ENCODE measurements around the gene TRIM65. TPM values are rescaled to one million over a fixed set of nuclear protein-coding genes. Genes with fewer than 3 reads are reported as not detected.

TRIM65 gene
- total and polyA plus RNA-seq, 2 of the 13 experiments (the other 11 are each of a cell fraction or from before 2014, with no cell fraction given), result 10.3 to 22.4 TPM

- TF ChIP-seq PRDM10 (CRISPR knock-in tag; IDR thresholded peaks at IDR 0.05; ENCODE audit: low read depth) (peak; percentile 47; the same call in 1 of the 2 replicates), ZNF207 (IDR thresholded peaks at IDR 0.05; ENCODE audit: borderline replicate concordance) (no peak), THYN1 (CRISPR knock-in tag; IDR thresholded peaks at IDR 0.05; ENCODE audit: borderline replicate concordance, low read depth) (no peak), ZNF839 (CRISPR knock-in tag; IDR thresholded peaks at IDR 0.05; ENCODE audit: borderline replicate concordance) (peak; percentile 33; the same call in 1 of the 2 replicates), ZNF446 (CRISPR knock-in tag; IDR thresholded peaks at IDR 0.05) (peak; percentile 93), ZNF383 (CRISPR knock-in tag; IDR thresholded peaks at IDR 0.05; ENCODE audit: borderline replicate concordance) (peak; percentile 97; the same call in 1 of the 2 replicates), ZSCAN25 (CRISPR knock-in tag; IDR thresholded peaks at IDR 0.05) (peak; percentile 56; the same call in 1 of the 2 replicates), FOXA1 (IDR thresholded peaks at IDR 0.05) (no peak), FOXA1 (CRISPR knock-in tag; IDR thresholded peaks at IDR 0.05) (no peak), ZC3H13 (CRISPR knock-in tag; IDR thresholded peaks at IDR 0.05) (peak; percentile 97), MLLT10 (CRISPR knock-in tag; IDR thresholded peaks at IDR 0.05) (no peak), BRCA1 (CRISPR knock-in tag; IDR thresholded peaks at IDR 0.05) (peak; percentile 95), POLR2G (IDR thresholded peaks at IDR 0.05; ENCODE audit: low read depth, low read length) (peak; percentile 98), NFAT5 (CRISPR knock-in tag; IDR thresholded peaks at IDR 0.05) (0 out of 2 replicates have a peak, but pooled peaks have one; percentile 15), DMTF1 (CRISPR knock-in tag; IDR thresholded peaks at IDR 0.05) (0 out of 2 replicates have a peak, but pooled peaks have one; percentile 56)
Measured at GRCh38 chr17:75940727-75941441, 44.1 kb upstream of the TRIM65 start, which contains the start of gene FBF1 (continued).

Data from HepG2 (cell line).